GM21619 (cell line): ENCODE measurements around the gene CENPV.
"Not testable (repeated sequence)": the region's sequence is repeated elsewhere in the genome, so short reads cannot be mapped to it uniquely, and the experiment has no call there.

Experiments used
- ATAC-seq: cut with Tn5 transposase; IDR thresholded peaks from one replicate; pipeline ENCODE4 v1.9.1; 2021; ENCODE audit not compliant: unreplicated experiment

Gene CENPV

DNA sequence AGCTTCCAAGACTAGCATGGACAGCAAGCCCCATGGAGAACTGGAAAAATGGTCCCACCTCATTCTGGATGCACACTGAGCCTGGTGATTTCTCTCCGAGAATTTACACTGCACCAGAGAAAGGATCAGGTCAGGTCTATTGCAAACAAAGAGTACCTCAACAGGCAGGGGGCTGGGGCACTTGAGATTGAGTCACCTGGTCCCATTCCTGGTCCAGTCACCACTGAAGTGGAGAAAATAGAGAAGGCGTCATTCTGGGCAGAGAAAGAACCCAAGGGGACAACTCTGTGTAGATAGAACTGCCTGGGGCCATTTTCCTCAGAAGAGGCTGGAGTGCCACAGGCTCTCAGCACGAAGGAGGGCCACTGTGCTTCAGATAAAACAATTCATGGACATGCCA lies 38.4 kb downstream of the CENPV start:
- no peak for ATAC-seq

DNA sequence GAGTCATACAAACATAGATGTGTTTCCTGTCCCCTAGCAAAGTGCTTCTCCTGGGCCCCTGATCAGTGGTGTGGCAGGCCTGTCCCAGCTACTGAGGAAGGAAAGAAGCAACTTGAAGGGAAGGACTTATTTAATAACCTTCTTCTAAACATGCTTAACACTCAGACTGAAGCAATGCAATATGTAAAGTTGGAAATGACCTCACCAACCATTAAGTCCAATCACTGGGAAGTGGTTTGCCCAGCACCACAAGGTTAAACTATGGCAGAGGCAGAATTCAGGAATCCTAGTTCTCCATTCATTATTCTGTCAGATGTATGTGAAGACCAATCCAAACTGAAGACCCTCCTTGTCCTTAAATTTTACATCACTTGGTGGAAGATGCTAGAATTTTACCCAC lies 39.1 kb downstream of the CENPV start:
- ATAC-seq, result no peak

DNA sequence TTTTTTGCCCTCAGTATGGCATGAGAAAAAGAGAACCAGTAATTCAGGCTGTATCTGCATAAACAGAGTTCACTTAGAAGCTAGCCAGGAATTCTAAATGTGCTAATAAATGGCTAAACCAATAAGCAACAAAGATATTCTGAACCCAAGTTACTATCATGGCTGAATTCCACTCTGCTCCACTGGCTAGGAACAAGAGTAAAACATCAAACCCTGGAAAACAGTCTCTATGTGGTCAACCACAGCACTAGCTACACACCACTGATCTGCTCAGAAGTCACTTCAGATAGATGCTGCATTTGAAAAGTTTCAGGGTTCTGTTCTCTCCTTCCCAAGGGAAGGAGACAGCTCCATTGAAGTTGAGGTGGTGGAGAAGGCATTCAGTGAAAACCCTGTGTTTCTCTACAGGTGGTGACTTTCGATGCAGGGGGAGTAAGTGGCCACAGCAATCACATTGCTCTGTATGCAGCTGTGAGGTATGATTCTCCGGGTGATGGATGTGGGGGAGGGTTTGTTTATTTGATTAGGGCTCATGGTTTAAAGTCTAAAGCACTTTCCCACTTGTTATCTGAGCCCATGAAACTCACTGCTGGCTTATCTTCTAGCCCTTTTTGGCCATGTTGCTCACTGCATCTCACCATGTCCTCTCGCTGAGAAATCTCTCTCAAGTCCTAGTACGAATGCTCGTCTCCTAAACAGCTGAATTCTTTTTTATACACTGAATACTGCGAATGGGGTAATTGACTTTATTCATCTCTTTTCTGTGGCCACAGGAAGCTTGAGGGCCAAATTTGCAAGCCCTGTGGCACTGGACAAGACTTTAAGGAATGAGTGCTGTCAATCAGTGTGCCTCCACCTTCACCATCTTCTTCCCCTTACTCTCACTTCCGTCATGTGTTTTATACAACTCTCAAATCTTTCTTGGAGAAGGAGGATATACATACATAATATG lies 39.9 kb downstream of the CENPV start:
- ATAC-seq, result no peak

DNA sequence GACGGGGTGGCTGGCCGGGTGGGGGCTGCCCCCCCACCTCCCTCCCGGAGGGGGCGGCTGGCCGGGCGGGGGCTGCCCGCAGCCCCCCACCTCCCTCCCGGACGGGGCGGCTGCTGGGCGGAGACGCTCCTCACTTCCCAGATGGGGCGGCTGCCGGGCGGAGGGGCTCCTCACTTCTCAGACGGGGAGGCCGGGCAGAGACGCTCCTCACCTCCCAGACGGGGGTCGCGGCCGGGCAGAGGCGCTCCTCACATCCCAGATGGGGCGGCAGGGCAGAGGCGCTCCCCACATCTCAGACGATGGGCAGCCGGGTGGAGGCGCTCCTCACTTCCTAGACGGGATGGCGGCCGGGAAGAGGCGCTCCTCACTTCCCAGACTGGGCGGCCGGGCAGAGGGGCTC lies 41.2 kb downstream of the CENPV start:
- ATAC-seq, result not testable (repeated sequence)

DNA sequence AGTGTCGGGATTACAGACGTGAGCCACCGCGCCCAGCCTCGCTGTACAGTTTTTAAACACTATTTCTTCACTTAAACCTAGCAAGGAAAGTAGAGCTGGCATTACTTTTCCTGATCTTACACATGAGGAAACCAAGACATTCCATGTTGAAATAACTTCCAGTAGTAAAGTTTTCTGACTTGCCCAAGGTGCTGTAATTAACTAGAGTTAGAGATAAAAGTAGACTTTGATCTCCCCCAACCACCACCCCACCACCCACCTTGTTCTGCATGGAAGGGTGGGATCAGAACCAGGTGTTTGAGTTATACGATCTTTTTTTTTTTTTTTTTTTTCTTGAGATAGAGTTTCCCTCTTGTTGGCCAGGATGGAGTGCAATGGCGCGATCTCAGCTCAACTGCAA lies 47.1 kb downstream of the CENPV start:
- ATAC-seq, result no peak

DNA sequence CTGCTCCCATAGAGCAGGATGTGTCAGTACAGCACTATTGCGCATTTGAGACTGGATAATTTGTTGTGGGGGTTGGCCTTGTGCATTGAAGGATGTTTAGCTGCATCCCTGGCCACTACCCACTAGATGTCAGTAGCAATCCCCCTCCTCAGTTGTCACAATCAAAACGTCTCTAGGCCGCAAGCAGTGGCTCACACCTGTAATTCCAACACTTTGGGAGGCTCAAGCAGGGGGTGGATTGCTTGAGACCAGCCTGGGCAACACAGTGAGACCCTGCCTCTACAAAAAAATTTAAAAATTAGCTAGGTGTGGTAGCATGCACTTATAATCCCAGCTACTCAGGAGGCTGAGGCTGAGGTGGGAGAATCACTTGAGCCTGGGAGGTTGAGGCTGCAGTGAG lies 48.4 kb downstream of the CENPV start:
- ATAC-seq, result no peak

DNA sequence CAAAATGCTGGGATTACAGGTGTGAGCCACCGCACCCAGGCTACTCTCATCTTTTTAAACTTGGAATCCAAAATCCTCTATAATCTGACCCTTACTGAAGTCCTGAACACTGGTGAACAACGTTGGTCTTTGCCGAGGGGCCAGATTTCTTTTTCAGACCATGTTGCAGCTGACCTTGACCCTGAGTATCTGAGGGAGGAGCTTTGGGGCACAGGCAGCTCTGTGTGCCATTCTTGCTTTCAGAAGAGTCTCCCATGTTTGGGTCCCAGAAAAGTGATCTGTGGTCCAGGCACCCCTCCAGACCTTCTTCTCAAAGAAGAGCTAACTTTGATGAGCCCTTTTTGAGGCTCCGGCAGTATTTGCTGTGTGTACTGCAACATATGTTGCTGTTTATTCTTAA lies 50.4 kb downstream of the CENPV start:
- ATAC-seq, result no peak

DNA sequence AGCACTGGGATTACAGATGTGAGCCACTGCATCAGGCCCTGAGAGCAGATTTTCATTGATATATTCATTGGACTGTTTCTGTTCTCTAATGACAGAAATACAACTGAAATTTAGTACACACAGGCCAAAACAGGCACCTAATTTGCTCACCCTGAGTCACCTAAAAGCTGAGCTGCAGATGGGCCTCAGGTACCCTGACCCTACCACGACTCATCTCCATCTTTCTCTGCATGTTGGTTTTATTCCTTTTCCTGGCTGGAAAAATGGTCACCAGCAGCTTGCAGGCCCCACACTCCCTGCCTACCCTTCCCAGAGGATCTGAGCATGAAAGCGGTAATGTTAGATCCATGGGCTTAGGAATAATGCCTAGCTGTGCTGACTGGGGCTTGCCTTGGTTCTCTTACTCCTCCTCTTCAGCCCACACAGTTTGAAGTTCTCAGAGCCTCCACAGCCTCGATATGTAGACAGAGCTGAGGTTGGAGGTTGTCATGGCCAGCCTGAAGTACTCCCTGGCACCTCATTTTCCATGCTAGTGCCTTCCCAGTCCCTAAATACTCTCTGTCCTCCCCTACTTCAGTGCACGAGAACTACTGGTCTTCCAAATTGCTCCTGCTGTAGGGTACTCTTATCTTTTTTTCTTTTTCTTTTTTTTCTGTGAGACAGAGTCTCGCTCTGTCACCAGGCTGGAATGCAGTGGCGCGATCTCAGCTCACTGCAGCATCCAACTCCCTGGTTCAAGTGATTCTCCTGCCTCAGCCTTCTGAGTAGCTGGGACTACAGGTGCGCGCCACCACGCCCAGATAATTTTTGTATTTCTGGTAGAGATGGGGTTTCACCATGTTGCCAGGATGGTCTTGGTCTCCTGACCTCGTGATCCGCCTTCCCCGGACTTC lies 51.1 kb downstream of the CENPV start:
- no peak for ATAC-seq

DNA sequence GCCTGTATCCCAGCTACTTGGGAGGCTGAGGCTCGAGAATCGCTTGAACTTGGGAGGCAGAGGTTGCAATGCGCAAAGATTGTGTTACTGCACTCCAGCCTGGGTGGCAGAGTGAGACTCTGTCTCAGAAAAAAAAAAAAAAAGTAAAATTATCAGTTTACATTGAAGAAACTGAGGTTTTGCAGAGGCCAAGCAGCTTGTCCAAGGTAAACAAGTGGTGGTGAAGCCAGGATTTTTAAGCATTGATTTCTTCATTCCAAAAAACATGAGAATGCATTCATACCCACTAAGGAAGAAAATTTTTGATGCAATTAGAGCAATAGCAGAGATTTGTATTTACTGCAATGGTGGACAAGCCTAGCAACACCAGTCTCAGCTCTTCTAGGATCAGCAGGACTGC lies 52.7 kb downstream of the CENPV start:
- no peak for ATAC-seq

DNA sequence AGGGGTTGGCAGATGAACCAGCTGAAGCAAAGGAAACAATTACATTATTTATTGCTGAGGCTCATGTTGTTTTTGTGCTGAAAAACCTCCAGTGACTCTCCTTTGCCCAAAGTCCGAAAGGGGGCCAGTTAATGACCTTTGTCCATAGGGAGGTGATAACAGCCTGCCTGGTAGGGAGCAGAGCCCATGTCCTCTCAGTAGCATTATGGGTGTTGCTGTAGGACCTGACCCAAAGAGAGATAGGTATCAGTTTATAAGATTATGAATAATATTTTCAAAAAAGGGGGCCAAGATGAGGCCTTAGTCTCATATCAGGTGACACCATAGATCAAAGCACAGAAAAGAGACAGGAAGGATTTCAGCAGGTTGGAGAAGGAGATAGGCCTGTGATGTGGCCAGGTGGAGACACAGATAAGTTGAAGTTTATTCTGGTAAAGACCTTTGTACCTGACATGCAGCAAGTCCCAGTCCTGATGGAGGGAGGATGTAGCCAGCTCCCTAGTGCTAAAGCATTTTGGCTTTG lies 55.1 kb downstream of the CENPV start:
- ATAC-seq, result no peak

DNA sequence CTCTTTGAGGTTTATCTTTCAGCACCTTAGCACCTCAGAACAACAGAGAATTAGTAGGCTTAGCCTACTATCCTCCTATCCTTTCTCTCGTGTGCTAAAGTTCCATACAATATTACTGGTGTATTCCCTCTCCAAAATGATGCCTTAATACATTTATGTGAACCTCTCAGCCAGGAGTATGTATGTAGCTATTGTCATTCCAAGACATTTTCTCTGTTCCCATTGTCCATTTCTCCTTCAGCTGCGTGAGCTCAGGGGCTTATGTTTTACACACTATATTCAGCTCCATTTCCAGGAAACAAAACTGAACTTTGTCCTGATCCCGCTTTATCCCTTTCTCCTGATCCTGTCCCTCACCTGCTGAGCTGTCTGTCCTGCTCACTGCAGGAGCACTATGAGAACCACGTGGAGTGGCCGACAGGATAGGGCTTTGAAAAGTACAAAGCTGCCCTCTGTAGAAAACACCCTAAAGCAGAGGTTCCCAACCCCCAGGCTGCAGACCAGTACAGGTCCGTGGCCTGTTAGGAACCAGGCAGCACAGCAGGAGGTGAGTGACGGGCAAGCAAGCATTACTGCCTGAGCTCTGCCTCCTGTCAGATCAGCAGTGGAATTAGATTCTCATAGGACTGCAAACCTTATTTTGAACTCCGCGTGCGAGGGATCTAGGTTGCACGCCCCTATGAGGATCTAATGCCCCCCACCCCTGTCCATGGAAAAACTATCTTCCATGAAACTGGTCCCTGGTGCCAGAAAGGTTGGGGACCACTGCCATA lies 55.7 kb downstream of the CENPV start:
- ATAC-seq, result no peak

DNA sequence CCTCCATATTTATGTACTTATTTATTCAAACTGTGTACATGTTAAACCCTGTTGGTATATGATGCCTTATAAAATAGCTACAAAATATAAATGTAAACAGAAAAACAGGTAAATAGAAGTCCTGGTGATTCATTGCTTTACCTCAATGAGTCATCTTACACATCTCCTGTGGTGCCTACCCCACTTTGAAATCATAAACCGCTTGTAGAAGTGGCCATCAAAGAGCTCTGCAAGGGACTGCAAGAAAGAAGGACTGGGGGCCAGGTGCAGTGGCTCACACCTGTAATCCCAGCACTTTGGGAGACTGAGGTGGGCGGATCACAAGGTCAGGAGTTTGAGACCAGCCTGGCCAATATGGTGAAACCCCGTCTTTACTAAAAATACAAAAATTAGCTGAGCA lies 57.2 kb downstream of the CENPV start:
- not testable (repeated sequence) for ATAC-seq

DNA sequence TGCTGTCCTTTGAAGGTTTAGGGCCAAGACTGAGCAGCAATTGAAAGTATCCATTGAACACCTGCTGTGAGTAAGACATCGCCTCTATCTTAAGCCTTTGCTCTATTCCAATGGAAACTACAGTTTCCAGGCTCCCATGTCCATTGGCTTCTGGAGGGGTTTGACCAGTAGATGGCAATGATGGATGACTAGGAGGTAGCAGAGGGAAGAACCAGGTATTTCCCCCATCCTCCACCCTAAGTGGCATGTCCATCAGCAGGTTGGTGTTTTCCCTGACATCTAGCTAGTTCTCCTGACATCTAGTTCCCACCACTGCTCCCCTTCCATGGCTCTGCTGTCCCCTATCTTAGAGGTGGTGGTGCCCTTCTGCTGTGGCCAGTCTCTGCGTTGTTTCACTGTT lies 58.7 kb downstream of the CENPV start:
- ATAC-seq, result no peak

DNA sequence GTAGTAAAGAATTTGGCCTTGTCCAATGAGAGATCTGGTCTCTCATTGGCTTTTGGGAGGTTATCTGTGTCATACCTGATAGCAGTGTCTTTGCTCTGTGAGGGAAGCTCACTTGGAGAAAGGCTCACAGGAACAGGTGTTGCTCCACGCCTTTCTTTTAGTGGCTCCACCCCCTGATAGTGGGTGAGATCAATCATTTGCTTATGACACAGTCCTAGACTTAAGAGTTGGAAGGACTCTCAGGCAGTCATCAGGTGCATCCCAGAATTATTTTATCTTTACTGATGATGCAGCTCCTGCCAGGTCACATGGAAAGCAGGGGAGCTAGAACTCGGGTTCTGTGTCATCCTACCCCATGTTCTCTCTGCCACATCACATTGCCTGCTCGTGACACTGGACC lies 59.3 kb downstream of the CENPV start:
- no peak for ATAC-seq
